ENCODE measurements around the gene HHAT. TPM values are rescaled to one million over a fixed set of nuclear protein-coding genes. Genes with fewer than 3 reads are reported as not detected.

The HHAT gene
- polyA plus RNA-seq, 1 donor (not counting 4 experiments of a cell fraction or from before 2014, with no cell fraction given): 3.8 TPM

DNA sequence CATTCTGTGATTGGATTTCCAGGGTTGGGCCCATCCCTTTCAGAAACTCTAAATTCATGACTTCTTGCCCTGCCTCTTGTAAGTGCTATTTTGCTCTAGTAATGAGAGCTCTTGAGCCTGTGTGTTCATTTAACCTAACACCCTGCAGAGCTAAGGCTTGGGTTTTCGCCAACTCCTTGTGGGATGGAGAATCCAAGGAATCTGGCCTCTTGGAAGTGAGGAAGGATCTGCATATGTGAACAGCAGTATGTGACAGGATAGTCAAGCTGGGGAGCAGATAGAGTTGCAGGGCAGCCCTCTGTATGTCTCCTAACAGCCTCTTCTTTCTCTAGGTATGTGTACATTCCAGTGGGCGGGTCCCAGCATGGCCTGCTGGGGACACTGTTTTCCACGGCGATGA lies 258.9 kb downstream of the HHAT start:
- no peak overlapping the region for H3K9ac ChIP-seq (ENCODE audit: control insufficient read depth, extremely low read depth, insufficient read depth, low read length)
- H3K27ac ChIP-seq (ENCODE audit: control insufficient read depth, insufficient read depth, low read length): no peak overlapping the region
- no peak overlapping the region for H3K4me2 ChIP-seq (ENCODE audit: control insufficient read depth, extremely low read depth, insufficient read depth, low read depth, low read length)
- dilution Hi-C loops (cut with MboI; ENCODE audit: extremely low pct_ligation_motif_present, low sequenced_read_pairs): no loop called here
- H3K9me1 ChIP-seq (ENCODE audit: control insufficient read depth, extremely low read depth, insufficient read depth, low read length): no peaks in the 10 kb centered on the region
- no peak overlapping the region for H2AFZ ChIP-seq (ENCODE audit: control insufficient read depth, low read length)
- TF ChIP-seq, protein P1, sequence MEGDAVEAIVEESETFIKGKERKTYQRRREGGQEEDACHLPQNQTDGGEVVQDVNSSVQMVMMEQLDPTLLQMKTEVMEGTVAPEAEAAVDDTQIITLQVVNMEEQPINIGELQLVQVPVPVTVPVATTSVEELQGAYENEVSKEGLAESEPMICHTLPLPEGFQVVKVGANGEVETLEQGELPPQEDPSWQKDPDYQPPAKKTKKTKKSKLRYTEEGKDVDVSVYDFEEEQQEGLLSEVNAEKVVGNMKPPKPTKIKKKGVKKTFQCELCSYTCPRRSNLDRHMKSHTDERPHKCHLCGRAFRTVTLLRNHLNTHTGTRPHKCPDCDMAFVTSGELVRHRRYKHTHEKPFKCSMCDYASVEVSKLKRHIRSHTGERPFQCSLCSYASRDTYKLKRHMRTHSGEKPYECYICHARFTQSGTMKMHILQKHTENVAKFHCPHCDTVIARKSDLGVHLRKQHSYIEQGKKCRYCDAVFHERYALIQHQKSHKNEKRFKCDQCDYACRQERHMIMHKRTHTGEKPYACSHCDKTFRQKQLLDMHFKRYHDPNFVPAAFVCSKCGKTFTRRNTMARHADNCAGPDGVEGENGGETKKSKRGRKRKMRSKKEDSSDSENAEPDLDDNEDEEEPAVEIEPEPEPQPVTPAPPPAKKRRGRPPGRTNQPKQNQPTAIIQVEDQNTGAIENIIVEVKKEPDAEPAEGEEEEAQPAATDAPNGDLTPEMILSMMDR (optimal IDR thresholded peaks at IDR 0.05 in 1 of 3, IDR thresholded peaks at IDR 0.05 in 1 of 3, conservative IDR thresholded peaks at IDR 0.05 in 1 of 3; ENCODE audit: extremely low read depth in 1 of 3, insufficient read depth in 2 of 3, low read length in 3 of 3): no peak
- no peak for TF ChIP-seq EZH2 (IDR thresholded peaks at IDR 0.05; ENCODE audit: low read length)
- DNase-seq (ENCODE audit: low read depth, low spot score) (no peak), FAIRE-seq (no peak)
- no peaks in the 10 kb centered on the region for H3K79me2 ChIP-seq (ENCODE audit: control insufficient read depth, insufficient read depth, low read length)
- no peak overlapping the region for H3K4me3 ChIP-seq (ENCODE audit: control insufficient read depth in 2 of 3, extremely low read depth in 1 of 3, insufficient read depth in 2 of 3, low read depth in 1 of 3, low read length in 3 of 3)
- H3K9me3 ChIP-seq (ENCODE audit: control insufficient read depth, low read depth, low read length): no peaks in the 10 kb centered on the region
- no peaks in the 10 kb centered on the region for H3K36me3 ChIP-seq (ENCODE audit: control insufficient read depth in 2 of 2, extremely low read depth in 1 of 2, insufficient read depth in 2 of 2, low read length in 2 of 2)
- H3K4me1 ChIP-seq (ENCODE audit: control insufficient read depth, extremely low read depth, insufficient read depth, low read length): no peaks in the 10 kb centered on the region
- no peaks in the 10 kb centered on the region for H3K27me3 ChIP-seq (ENCODE audit: control insufficient read depth, extremely low read depth, insufficient read depth, low read length)
- H4K20me1 ChIP-seq (ENCODE audit: control insufficient read depth, extremely low read depth, insufficient read depth, low read length): no peaks in the 10 kb centered on the region

DNA sequence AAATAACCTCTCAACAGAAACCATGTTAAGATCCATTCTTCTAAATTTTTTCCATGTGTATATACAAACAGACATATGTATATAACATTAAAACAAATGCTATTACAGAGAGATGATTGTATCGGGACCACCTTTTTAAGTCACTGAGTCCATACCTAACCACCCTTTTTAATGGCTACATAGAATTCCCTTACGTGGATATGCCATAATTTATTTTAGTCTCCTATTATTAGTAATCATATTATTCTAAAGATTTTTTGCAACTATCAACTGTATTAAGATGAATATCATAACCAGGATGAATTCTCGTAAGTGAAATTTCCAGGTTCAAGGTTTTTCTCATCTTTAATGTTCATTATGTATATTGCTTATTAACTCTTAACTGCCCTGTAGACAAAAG lies 259.7 kb downstream of the HHAT start:
- Histone ChIP-seq H3K27ac (ENCODE audit: control insufficient read depth, insufficient read depth, low read length) (no peak overlapping the region), H3K9me3 (ENCODE audit: control insufficient read depth, low read depth, low read length) (no peaks in the 10 kb centered on the region), H3K4me2 (ENCODE audit: control insufficient read depth, extremely low read depth, insufficient read depth, low read depth, low read length) (no peak overlapping the region), H2AFZ (ENCODE audit: control insufficient read depth, low read length) (no peak overlapping the region), H3K79me2 (ENCODE audit: control insufficient read depth, insufficient read depth, low read length) (no peaks in the 10 kb centered on the region), H4K20me1 (ENCODE audit: control insufficient read depth, extremely low read depth, insufficient read depth, low read length) (no peaks in the 10 kb centered on the region), H3K36me3 (ENCODE audit: control insufficient read depth in 2 of 2, extremely low read depth in 1 of 2, insufficient read depth in 2 of 2, low read length in 2 of 2) (no peaks in the 10 kb centered on the region), H3K9ac (ENCODE audit: control insufficient read depth, extremely low read depth, insufficient read depth, low read length) (no peak overlapping the region), H3K4me3 (ENCODE audit: control insufficient read depth in 2 of 3, extremely low read depth in 1 of 3, insufficient read depth in 2 of 3, low read depth in 1 of 3, low read length in 3 of 3) (no peak overlapping the region), H3K9me1 (ENCODE audit: control insufficient read depth, extremely low read depth, insufficient read depth, low read length) (no peaks in the 10 kb centered on the region), H3K4me1 (ENCODE audit: control insufficient read depth, extremely low read depth, insufficient read depth, low read length) (no peaks in the 10 kb centered on the region), H3K27me3 (ENCODE audit: control insufficient read depth, extremely low read depth, insufficient read depth, low read length) (no peaks in the 10 kb centered on the region)
- FAIRE-seq: no peak
- dilution Hi-C loops (cut with MboI; ENCODE audit: extremely low pct_ligation_motif_present, low sequenced_read_pairs): no loop called here
- no peak for DNase-seq (ENCODE audit: low read depth, low spot score)
- no peak for TF ChIP-seq EZH2 (IDR thresholded peaks at IDR 0.05; ENCODE audit: low read length)
- TF ChIP-seq, protein P1 (optimal IDR thresholded peaks at IDR 0.05 in 1 of 3, IDR thresholded peaks at IDR 0.05 in 1 of 3, conservative IDR thresholded peaks at IDR 0.05 in 1 of 3; ENCODE audit: extremely low read depth in 1 of 3, insufficient read depth in 2 of 3, low read length in 3 of 3): no peak
